Measurements from ENCODE around the gene NKD2. TPM values are rescaled to one million over a fixed set of nuclear protein-coding genes. Genes with fewer than 3 reads are reported as not detected.

The NKD2 gene
- total RNA-seq, 4 donors from 2014 or later = 0.78 to 3.2 (median 1.6) TPM

- Histone ChIP-seq H3K36me3 (no peaks in the 10 kb centered on the region), H3K9me3 (no peaks in the 10 kb centered on the region), H3K27ac (no peak overlapping the region), H3K4me1 (no peaks in the 10 kb centered on the region), H3K27me3 (no peaks in the 10 kb centered on the region), H3K4me3 (replicated peaks in 1 of 3) (no peak overlapping the region)
- WGBS, 2 donors = 91 to 93% methylated on average over 12 to 14 of the region's 19 CpGs
- intact Hi-C loops (cut with DNase I) = no loop called here
- TF ChIP-seq CTCF (IDR thresholded peaks at IDR 0.05) (no peak), POLR2A (IDR thresholded peaks at IDR 0.05) (no peak)
- no peak for DNase-seq
Measured at GRCh38 chr5:1016036-1016435, 7.4 kb downstream of the NKD2 start.

DNA sequence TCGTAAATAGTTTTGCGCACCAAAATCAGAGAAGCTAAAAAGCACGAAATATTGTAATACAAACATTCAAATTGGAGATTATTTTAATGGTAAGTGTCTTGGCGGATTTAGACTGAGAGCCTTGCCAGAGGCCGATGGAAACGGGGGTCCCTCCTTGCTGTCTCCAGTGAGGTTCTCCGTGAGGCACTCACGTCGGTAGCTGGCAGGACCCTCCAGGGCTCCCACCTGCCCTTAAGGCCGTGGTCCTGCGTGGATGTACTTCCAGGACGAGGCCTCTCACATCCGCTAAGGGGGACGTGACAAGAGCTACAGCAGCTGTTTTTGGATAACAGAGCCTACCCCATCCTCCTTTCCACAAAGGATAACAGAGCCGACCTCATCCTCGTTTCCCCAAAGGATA, 7.9 kb downstream of the NKD2 start:
- Histone ChIP-seq H3K4me3 (replicated peaks in 1 of 3) (no peak overlapping the region), H3K27me3 (no peaks in the 10 kb centered on the region), H3K9me3 (no peaks in the 10 kb centered on the region), H3K36me3 (no peaks in the 10 kb centered on the region), H3K4me1 (no peaks in the 10 kb centered on the region), H3K27ac (no peak overlapping the region)
- no peak for TF ChIP-seq POLR2A (IDR thresholded peaks at IDR 0.05)
- no peak for TF ChIP-seq CTCF (IDR thresholded peaks at IDR 0.05)
- 86 to 91% methylated on average over 16 of the region's 16 CpGs for WGBS, 2 donors
- DNase-seq = no peak
- intact Hi-C loops (cut with DNase I) = no loop called here

DNA sequence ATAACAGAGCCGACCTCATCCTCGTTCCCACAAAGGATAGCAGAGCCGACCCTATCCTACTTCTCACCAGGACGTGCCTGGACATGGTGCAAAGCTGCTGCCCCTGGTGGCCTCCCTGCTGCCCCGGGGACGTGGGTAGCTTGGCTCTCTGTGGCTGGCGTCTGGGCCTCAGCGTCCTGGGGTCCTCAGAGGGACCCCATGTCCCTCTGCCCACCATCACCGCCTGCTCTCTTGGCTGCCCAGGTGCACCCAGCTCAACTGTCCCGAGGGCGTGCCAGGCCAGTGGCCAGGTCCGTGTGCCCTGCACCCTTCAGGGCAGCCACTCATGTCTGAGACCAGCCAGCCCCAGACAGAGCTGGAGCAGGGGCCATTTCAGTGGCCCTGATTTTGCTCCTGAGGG, 8.5 kb downstream of the NKD2 start:
- Histone ChIP-seq H3K4me3 (replicated peaks in 1 of 3) (no peak overlapping the region), H3K36me3 (no peaks in the 10 kb centered on the region), H3K4me1 (no peaks in the 10 kb centered on the region), H3K9me3 (no peaks in the 10 kb centered on the region), H3K27ac (no peak overlapping the region), H3K27me3 (no peaks in the 10 kb centered on the region)
- DNase-seq = no peak
- intact Hi-C loops (cut with DNase I) = no loop called here
- TF ChIP-seq POLR2A (IDR thresholded peaks at IDR 0.05) (no peak), CTCF (IDR thresholded peaks at IDR 0.05) (no peak)
- WGBS, 2 donors = 91 to 92% methylated on average over 7 to 10 of the region's 12 CpGs

GRCh38 chr5:1017691-1018455, 9.3 kb downstream of the NKD2 start:
- H3K4me1 ChIP-seq = no peaks in the 10 kb centered on the region
- H3K36me3 ChIP-seq = no peaks in the 10 kb centered on the region
- H3K4me3 ChIP-seq (replicated peaks in 1 of 3) = no peak overlapping the region
- no peak for DNase-seq
- TF ChIP-seq CTCF (IDR thresholded peaks at IDR 0.05) (no peak), POLR2A (IDR thresholded peaks at IDR 0.05) (no peak)
- intact Hi-C loops (cut with DNase I) = no loop called here
- H3K27ac ChIP-seq = no peak overlapping the region
- no peaks in the 10 kb centered on the region for H3K27me3 ChIP-seq
- no peaks in the 10 kb centered on the region for H3K9me3 ChIP-seq
- WGBS, 2 donors = 92 to 96% methylated on average over 16 to 18 of the region's 19 CpGs

GRCh38 chr5:1018596-1018995, 10.0 kb downstream of the NKD2 start:
- no peak for DNase-seq
- Histone ChIP-seq H3K4me3 (replicated peaks in 1 of 3) (no peak overlapping the region), H3K36me3 (no peaks in the 10 kb centered on the region), H3K27me3 (no peaks in the 10 kb centered on the region), H3K9me3 (no peaks in the 10 kb centered on the region), H3K27ac (no peak overlapping the region), H3K4me1 (no peaks in the 10 kb centered on the region)
- WGBS, 2 donors = 91% methylated on average over 6 of the region's 9 CpGs; no CpG with 5 or more reads in 1 of the 2 donors
- intact Hi-C loops (cut with DNase I) = no loop called here
- TF ChIP-seq CTCF (IDR thresholded peaks at IDR 0.05) (no peak), POLR2A (IDR thresholded peaks at IDR 0.05) (no peak)
